ENCODE results near the gene GRAMD1A.
"Not testable (repeated sequence)": the region's sequence is repeated elsewhere in the genome, so short reads cannot be mapped to it uniquely, and the experiment has no call there.

Gene GRAMD1A

DNA sequence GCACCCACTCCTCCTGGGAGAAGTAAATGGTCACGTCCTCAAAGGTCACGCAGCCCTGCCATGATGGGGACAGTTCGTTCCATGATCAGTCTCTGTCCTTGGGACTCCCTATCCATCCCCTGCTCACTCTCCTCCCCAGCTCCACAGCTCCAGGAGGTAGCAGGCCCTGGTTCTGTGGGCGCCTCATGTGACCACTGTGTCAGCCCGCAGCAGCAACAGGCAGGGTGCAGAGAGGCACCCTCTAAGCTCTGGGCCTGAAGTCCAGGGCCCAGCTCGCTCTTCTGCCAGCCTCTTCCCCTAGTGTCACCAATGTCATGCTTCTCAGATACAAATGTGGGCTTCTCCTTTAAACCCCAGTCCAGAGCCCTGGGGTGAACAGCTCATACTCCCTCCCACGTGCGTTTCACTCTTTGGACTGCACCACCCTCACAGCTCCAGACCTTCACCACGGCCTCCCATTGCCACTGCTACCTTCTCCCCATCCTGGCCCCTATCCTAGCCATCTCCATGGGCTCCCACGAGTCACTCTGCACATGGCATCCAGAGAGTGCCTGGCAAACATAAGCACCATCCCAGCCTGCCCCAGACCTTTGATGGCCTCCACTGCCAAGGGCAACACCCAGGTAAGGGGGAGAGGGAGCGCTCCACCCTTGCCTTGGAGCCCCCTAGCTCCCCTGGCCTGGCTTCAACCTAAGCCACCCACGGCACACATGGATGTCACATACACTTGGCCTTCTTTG lies 39.0 kb upstream of the GRAMD1A start:
- TF ChIP-seq, protein P1, sequence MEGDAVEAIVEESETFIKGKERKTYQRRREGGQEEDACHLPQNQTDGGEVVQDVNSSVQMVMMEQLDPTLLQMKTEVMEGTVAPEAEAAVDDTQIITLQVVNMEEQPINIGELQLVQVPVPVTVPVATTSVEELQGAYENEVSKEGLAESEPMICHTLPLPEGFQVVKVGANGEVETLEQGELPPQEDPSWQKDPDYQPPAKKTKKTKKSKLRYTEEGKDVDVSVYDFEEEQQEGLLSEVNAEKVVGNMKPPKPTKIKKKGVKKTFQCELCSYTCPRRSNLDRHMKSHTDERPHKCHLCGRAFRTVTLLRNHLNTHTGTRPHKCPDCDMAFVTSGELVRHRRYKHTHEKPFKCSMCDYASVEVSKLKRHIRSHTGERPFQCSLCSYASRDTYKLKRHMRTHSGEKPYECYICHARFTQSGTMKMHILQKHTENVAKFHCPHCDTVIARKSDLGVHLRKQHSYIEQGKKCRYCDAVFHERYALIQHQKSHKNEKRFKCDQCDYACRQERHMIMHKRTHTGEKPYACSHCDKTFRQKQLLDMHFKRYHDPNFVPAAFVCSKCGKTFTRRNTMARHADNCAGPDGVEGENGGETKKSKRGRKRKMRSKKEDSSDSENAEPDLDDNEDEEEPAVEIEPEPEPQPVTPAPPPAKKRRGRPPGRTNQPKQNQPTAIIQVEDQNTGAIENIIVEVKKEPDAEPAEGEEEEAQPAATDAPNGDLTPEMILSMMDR (IDR thresholded peaks at IDR 0.05; ENCODE audit: low read depth, low read length) = no peak
- in situ Hi-C loops (cut with HindIII; ENCODE audit: low sequenced_read_pairs) = no loop called here
- H3K4me3 ChIP-seq (ENCODE audit: low read depth, low read length) = no peak overlapping the region
- no peak for DNase-seq (ENCODE audit: low read depth, low spot score)

DNA sequence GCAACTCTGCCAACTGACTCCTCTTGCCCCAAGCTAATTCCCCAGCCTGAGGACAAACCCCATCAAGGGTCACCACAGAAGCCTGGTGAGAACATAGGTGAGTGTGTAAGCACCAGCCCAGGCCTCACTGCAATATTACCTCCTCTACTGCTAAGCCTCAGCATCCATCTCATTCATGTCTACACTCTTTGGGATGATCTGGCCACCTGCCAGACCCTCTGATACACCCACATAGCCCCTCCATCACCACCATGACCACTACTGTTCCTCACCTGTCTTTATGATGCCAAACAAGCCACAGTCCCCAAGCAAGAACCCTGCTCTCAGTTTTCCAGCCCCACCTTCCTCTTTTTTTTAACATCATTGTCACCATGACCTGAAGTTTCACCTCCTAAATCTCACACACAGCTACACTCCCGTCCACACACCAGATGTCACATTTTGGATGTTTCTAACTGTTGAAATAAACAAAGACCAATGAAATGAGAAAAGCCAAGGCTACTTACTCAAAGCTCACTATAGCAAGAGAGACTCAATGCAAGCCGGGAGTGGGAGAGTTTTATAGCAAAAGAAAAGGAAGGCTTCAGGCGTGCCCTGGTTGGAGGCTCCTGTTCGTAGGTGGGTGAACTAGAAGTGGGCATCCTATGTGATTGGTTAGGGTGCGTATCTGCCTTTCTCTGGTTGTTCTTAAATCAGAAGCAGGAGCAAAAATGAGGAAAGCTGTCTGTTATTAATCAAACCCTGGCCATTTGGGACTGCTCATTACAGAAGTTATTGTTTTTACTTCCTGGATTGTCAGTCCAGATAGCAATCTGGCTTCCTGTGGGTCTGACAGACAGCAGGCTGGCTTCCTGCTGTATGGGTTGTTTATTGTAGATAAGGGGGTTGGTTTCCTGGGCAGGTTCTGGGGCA lies 38.1 kb upstream of the GRAMD1A start:
- peak overlapping the region; percentile 72 for H3K4me3 ChIP-seq (ENCODE audit: low read depth, low read length)
- in situ Hi-C loops (cut with HindIII; ENCODE audit: low sequenced_read_pairs) = no loop called here
- DNase-seq (ENCODE audit: low read depth, low spot score) = no peak
- TF ChIP-seq, protein P1 (IDR thresholded peaks at IDR 0.05; ENCODE audit: low read depth, low read length) = no peak

DNA sequence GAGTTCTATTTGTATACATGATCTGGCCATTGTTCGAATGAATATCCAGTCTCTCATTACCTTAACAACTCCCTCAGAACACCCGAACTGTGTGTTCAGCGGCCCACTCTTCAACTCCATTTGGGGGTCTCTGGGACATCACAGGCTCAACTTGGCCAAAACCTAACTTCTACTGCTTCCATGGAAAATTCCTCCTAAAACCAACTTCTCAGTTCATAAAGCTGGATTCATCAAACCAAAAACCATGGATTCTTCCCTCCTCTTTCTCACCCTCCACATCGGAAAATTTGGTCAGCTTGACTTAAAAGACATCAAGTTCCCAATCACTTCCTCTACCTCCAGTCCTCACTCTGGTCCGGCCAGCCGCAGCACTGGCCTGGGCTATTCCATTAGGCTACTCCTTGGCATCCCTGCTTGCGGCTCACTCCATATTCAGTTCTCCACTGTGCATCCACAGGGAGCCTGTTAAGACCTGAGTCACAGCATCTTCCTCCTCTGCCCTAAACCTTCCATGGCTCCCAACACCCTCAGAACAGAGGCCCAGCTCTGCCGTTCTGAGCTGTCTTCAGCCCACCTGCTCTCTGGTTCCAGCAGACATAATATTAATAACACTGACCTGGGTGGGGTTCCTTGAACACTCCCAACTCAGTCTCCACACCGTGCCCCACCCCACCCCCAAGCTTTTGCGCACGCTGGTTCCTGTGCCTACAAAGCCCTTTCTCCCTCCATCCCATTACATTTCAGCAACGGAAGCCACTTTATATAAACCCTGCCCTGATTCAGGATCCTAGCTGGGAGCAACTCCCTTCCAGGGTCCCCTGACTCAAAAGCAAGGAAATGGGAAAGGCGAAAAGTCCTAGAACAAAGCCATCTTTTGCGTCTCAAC lies 37.2 kb upstream of the GRAMD1A start:
- peak overlapping the region; percentile 72 for H3K4me3 ChIP-seq (ENCODE audit: low read depth, low read length)
- DNase-seq (ENCODE audit: low read depth, low spot score) = peak; percentile 35
- in situ Hi-C loops (cut with HindIII; ENCODE audit: low sequenced_read_pairs) = no loop called here
- TF ChIP-seq, protein P1 (IDR thresholded peaks at IDR 0.05; ENCODE audit: low read depth, low read length) = no peak

DNA sequence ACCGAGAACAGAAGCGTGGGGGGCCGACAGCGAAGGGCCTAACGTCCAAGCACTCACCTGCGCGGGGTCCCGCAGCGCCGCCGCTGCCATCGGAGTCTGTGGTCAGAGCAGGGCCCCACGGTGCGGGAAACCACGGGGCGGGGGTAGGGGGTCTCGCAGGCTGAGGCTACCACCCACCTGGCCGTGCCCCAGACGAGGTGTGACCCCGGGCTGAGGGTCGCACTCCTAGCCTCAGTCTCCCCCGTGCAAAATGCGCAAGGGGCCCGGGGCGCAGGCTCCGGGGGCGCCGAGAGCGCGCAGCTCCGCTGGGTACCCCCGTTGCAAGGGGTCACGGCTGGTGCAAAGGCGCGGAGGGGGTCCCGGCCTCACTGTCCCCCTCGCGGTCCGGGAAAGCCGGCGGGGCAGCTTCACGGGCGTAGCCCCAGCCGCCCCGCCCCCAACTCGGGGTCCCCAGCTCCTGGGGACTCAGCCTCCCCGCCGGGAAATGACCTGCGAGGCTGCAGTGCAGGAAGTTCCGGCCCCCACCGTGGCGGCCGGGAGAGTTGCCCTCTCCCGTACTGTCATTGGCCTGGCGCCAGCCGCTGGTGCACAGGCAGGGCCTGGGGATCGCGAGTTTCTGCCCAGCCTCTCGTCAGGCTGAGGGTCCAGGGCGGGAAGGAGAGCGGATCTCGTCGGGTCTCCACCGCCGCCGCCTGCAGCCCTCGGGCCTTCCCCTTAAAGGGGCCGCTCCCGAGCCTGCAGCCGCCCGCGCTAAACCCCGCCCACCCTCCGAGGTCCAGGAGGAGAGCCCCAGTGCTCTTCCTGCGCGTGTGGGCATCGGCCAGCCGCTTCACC lies 36.3 kb upstream of the GRAMD1A start, which contains the start of gene ZNF792:
TSS of gene ZNF792 (minus strand) at position 657 of the 834 bp plus-strand sequence. CDS start at position 90, 567 bp downstream.
- TF ChIP-seq, protein P1 (IDR thresholded peaks at IDR 0.05; ENCODE audit: low read depth, low read length) = no peak
- in situ Hi-C loops (cut with HindIII; ENCODE audit: low sequenced_read_pairs) = no loop called here
- peak within 1 kb of the TSS; percentile 72 for H3K4me3 ChIP-seq (ENCODE audit: low read depth, low read length)
- peak; percentile 36 for DNase-seq (ENCODE audit: low read depth, low spot score)

DNA sequence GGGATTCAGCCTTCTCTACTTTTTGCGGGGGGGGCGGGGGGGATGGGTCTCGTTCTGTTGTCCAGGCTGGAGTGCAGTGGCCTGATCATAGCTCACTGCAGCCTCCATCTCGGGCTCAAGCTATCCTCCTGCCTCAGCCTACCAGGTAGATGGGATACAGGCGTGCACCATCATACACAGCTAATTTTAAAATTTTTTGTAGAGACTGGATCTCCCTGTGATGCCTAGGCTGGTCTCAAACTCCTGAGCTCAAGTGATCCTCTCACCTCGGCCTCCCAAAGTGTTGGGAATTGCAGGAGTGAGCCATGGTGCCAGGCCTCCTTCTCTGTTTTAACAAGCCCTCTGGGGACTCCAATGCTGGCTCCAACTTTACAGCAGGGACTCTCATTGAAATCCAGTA lies 35.5 kb upstream of the GRAMD1A start:
- in situ Hi-C loops (cut with HindIII; ENCODE audit: low sequenced_read_pairs) = no loop called here
- H3K4me3 ChIP-seq (ENCODE audit: low read depth, low read length) = no peak overlapping the region
- TF ChIP-seq, protein P1 (IDR thresholded peaks at IDR 0.05; ENCODE audit: low read depth, low read length) = no peak
- DNase-seq (ENCODE audit: low read depth, low spot score) = no peak

DNA sequence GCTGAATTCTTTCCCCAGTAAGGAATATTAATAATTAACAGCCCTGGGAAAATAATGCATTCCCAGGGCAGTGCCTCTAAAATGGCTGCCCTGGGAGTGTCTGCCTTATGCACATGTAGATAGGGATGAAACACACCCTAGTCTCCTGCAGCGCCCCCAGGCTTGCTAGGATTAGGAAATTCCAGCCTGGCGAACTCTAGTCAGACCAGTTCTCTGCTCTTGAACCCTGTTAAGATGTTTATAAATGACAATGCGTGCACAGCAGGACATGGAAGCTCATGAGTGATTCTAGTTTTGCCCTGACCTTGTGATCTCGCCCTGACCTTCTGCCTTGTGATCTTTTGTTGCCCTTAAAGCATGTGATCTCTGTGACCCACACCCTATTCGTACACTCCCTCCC lies 34.6 kb upstream of the GRAMD1A start:
- in situ Hi-C loops (cut with HindIII; ENCODE audit: low sequenced_read_pairs); DNase-seq (ENCODE audit: low read depth, low spot score); H3K4me3 ChIP-seq (ENCODE audit: low read depth, low read length): not testable (repeated sequence)

Measured in astrocyte of the spinal cord (primary cell).